ENCODE results near the gene NAXD.
"Not testable (repeated sequence)": the region's sequence is repeated elsewhere in the genome, so short reads cannot be mapped to it uniquely, and the experiment has no call there.

Gene NAXD

DNA sequence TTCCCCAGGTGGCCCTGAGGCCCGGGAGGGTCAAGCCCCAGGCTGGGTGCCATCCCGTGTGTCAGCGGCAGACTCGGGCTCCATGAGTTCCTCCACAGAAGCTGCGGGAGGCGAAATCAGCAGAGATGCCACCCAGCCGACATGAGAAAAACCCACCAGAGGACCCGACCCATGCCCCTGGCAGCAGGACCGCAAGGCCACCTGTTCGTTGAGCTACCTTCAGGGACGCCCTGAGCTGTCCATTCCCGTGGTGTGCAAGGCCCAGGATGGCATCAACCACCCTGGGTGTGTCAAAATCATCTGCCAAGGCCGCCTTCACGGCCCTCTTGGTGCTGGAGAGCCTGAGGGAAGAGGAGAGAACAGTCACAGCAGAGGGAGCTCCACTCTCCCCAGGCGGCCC is 30.4 kb downstream of the NAXD start:
- DNase-seq: no peak

DNA sequence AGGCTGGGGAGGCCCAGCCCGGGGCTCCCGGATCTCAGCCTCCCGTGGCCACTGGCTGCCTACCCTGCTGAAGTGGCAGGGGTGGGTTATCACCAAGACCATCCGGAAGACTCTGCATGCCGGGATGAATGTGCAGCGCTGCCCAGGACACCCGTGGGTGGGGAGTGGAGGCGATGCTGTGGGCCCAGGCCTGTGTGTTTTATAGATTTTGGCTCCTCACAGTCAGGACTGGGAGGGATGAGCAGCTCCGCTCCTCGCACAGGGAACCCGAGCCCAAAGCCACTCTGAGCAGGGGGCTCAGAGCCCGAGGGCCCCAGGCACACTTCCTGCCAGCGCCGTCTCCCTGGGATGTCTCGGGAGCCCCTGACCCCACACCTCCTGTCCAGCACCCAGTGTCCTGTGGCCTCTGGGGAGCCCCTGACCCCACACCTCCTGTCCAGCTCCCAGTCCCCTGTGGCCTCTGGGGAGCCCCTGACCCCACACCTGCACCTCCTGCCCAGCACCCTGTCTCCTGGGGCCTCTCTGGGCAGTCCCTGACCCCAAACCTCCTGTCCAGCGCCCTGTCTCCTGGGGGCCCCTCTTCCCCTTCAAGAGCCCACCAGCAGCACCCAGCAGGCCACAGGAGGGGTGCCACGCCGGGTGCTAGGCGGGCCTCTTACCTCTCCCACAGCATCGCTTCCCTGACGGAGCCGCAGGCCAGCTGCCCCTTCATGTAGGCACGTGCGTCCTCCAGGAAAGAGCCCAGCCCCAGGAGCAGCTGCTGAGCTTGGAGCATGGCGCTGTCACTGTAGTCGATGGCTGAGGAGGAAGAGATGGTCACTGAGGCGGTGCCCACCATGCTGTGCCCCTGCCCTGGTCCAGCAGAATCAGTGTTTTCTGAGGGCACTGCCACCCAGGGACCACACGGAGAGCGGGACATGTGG is 31.4 kb downstream of the NAXD start:
- no peak for DNase-seq

DNA sequence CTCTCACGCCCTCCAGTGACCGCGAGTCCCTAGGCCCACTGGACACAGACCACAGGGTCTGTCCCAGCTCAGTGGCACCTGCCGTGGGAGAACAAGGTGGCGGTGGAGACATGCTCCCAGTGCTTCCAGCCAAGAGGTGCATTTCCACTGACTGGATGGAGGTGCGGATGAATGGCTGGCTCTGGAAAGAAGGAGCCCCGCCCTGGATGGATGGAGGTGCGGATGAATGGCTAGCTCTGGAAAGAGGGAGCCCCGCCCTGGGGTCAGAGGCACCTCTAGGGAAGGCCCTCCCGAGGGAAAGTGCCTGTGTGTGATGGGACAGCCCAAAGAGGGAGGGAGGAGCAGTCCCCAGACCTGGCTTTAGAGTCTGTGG is 32.0 kb downstream of the NAXD start:
- DNase-seq: no peak

DNA sequence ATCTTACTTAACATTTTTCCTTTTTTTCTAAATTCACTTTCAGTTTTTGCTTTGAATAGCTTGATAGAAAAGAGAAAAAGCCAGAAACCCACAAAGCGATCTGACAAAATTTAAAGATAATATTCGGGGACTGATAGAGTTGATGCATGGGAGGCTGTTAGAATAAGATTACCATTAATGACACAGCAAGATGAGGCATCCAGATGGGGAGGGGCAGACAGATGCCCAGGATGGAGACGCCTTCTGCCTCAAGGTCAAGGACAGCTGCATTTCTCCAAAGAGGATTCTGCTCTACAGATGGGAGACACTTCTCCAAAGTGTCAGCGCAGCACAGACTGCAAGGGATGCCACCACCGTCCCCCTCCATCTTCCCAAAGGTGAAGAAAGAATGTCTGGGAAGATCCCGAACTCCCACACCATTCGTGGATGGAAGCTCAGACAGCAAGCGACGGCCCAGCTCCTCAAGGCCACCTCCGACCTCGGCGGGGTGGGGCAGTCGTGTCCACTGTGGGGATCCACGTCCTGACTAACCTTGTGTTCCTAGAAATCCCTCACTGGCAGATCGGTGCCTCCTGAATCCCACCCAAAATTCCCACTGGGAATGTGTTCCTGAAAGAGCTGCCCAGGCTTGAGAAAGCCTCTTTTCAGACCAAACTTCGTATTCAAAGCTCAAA is 32.9 kb downstream of the NAXD start:
- no peak for DNase-seq

DNA sequence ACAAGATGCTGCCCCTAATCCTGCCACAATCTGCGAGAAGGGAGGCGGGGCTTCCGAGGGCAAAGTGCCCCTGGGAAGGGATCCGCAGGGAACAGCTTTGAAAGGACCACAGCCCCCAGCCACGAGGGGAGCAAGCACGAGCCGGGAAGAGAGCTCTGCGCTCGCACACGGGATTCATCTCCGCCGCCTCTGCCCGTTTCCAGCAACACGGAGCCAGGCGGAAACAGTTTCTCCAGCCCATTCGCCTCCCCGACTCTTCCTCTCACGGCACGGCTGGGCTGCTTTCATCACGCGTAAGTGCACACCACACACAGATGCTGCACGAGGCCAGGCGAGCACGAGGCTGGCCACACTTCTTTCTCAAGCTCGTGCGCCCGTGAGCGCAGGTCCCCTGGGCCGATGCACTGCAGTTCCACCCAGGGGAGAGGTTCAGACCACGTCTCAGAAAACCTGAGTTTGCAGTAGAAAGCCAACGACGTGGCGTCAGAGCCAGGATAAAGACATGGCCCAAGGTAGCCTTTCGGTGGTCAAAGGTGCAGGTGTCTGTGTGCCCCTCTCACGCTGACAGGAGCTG is 33.6 kb downstream of the NAXD start:
- no peak for DNase-seq

DNA sequence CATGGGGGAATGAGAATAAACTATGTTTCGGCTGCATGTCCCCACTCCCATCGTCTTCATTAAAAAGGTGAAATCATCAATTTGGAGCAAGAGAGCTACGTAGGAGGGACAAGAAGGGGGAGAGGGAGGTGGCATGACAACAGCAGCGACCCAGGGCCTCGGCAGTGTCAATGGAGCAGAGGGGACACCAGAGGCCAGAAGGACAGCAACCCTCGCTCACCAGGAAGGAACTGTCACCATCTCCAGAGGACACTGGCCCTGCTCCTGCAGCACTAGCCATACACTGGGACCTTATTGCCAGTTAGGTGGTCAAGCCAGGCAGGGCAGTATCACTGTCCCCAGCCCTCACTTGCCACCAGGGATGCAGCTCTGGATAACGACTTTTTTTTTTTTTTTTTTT is 34.2 kb downstream of the NAXD start:
- no peak for DNase-seq

DNA sequence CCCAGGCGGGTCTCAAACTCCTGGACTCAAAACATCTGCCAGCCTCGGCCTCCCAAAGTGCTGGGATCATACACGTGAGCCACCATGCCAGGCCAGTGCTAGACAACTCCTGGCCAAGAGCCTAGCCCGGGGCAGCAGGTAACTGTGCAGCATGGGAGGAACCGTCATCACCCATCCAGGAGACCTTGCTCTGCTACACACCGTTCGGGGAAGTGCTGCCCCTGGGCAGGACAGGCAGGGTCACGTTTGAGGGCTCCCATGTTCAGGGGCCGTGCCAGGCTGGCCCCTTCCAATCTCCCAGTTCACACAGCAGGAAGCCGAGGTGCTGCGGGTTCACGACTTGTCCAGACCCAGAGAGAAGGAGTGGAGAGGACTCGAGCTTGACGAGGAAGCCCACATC is 35.1 kb downstream of the NAXD start:
- no peak for DNase-seq

DNA sequence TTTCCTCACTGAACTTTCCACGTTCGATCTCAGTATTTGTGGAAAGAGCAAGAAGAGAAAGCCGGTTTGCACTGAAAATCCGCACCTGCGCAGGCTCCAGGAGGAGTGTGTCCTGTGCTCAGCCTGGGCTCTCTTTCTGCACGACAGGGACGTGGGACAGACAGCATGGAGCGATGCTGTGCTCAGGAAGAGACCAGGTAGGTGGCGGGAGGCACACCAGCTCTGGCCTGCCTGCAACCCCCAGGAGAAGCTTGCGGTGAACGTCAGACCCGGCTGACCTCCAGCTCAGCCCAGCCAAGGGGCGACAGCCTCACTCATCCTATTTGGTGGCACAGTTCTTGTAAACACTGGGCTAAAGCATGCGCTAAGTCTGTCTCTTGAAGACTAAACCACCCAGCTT is 35.9 kb downstream of the NAXD start:
- no peak for DNase-seq

DNA sequence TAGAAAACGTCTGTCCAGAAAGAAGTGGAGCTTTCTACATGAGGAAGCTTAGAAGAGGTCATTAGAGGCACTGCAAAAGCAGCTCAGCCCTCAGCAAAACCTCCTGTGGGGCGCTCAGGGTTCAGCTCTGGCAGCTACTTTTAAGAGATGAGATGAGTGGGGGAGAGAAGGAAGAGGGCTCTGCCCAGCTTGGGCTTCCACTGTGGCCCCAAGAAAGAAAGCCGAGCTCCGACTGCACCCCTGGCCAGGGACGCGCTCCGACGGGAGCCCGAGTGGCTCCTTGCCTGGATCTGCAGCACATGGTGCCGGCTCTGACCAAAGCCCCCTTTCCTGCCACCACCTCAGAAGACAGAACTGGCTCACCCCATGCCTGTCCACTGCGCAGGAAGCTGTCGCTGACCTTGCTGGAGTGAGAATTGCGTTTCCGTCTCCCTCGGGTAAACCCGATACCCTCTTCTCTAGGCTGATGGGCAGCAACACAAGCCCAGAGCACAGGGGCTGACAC is 36.4 kb downstream of the NAXD start:
- DNase-seq: no peak

DNA sequence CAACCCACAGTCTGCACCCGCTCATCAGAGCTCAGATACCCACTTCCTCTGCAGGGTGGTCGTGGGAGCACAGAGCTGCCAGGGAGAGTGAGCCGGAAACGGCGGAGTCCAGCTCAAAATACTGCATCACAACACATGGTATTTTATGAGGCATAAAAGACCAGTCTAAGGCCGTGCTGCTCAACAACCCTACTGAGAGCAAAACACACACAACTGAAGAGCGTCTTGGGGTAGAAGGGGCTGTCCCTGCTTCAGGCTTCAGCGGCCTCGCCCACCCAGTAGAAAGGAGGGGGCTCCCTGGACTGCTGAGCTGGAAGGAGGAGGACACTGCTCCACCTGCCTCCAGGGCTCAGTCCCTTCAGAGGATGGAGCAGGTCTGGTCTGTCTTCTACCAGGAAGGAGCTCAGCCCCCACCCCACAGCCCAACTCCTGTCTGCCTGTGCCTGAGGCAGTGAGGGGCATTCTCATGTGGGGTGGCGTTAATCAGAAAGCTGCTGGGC is 36.9 kb downstream of the NAXD start:
- no peak for DNase-seq

DNA sequence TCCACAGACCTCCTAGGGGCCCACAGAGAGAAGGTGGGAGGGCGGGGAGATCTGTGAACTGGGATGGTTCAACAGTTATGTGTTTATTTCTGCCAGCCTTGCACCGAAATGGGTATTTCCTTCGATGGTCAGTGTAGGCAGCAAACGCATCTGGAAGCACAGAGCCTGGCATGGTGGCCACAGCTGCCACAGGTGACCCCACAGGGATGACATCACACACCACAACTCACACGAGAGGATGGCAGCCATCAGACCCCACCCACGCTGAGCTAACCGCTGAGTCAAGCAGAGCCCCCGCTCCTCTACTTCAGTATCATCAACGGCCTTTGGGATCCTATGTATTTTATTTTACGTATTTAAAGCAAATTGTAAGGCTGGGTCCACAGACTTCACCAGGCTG is 37.4 kb downstream of the NAXD start:
- DNase-seq: no peak

DNA sequence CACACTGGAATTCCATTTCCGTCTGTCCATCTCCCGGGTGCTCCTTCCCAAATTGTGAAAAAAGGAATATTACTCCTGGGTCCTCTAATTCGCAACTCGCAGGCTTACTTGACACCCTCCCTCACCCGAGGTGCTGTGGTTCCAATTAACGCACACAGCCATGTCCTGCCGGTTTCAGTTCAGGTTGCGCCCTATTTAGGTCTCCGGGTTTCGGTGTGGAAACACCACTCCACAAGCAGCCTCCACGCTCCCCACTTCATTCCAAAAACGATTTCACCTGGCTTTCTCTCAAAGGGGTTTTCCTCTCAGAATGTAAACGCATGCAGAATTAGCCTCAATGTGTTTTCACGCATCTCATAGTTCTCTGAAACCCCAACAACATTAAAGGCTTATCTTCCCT is 37.9 kb downstream of the NAXD start:
- DNase-seq: no peak

DNA sequence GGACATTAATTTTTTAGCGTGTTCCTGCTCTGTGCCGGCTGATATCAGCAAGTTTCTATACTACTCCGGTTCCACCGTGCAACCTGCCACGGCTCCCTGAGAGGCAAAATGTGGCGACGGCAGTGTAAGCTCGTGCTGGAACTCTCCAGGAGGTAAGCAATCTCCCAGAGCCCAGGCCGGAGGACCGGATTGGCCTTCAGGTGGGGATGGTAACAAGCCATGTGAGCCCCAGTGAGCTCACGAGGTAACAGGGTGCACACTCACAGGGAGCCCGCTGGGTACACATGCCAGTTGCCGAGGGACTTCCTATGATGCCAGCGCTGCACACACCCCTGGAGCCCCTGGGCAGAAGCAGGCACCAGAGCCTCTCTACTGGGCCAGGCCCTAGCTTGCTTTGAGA is 38.5 kb downstream of the NAXD start:
- no peak for DNase-seq

DNA sequence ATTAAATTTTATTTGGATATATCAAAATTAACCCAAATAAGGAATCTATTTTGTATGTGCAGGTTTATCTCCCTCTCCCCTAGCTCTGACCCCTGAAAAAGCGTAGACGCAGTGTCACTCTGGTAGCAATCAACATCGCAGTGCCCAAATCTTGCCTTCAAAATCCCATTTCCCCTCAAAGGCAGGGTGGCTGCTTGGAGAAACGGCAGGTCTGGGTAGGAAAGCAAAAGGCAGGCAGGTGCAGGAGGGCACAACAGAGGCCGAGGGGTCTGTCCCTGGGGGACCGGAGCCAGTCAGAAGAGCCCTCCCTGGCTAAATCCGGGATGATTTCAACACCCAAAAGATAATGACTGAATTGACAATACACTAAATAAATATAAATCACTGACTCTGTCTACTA is 41.9 kb downstream of the NAXD start:
- DNase-seq: no peak

DNA sequence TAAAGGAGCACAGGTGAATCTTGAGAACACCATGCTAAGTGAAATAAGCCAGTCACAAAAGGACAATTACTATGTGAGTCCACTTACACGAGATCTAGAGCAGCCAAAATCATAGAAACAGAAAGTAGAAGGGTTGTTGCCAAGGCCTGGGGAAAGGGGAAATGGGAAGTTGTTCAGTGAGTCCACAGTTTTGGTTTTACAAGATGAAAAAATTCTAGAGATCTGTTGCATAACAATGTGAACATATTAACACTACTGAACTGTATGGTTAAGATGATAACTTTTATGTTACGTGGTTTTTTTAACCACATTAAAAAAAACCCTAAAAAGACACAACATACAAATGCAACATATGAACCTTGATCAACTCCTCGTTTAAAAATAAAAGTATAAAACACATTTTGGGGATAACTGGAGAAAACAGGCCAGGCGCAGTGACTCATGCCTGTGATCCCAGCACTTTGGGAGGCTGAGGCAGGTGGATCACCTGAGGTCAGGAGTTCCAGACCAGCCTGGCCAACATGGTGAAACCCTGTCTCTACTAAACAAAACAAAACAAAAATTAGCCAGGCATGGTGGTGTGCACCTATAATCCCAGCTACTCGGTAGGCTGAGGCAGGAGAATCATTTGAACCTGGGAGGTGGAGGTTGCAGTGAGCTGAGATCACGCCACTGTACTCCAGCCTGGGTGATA is 43.0 kb downstream of the NAXD start:
- not testable (repeated sequence) for DNase-seq

DNA sequence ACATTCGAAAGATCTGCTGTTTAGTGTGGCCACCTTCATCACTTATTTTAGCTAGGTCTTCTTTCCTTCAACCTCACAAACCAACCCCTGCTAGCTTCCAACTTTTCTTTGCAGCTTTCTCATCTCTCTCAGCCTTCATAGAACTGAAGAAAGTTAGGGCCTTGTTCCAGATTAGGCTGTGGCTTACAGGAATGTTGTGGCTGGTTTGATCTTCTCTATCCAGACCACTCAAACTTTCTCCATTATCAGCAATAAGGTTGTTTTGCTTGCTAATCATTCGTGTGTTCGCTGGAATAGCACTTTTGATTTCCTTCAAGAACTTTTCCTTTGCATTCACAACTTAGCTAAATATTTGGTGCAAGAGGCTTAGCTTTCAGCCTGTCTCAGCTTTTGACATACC is 45.9 kb downstream of the NAXD start:
- DNase-seq: no peak

DNA sequence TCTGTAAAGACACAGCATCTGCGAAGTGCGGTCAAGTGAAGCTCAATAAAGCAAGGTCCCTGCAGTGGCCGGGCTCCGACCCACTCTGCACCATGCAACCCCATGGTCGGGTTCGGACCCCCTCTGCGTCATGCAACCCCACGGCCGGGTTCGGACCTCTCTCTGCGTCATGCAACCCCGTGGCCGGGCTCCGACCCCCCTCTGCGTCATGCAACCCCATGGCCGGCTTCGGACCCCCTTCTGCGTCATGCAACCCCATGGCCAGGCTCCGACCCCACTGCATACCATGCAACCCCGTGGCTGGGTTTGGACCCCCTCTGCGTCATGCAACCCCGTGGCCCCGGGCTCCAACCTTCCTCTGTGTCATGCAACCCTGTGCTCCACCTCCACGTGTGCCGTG is 46.7 kb downstream of the NAXD start:
- no peak for DNase-seq

DNA sequence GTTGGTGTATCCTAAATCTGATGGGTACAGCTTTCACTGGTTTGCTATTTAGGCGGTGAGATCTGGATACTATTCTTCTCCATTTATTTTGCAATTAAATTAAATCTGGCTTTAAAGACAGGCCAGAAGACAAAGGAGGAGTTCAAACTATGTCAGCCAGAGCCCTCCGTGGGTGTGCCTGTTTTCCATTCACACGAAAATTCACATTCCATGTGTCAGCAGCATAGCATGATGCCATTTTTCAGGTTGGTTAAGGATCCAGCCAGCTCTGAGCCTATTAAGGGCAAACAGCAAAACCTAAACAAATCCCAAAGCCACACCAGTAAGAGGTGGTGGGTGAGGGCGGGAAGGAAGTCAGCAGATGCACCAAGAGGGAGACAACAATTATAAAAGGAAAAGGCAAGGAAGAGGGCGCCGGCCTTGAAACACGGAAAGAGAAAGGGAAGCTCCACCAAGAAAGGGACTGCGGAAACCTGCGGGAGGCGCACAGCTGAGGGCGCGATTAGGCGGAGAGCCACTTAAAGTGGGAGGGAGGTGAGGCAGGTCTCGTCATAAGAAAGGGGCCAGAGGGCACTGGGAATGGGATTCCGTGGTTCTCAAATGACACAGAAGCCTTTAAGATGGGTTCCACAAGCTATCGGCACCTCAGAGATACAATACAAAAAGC is 47.6 kb downstream of the NAXD start:
- no peak for DNase-seq

DNA sequence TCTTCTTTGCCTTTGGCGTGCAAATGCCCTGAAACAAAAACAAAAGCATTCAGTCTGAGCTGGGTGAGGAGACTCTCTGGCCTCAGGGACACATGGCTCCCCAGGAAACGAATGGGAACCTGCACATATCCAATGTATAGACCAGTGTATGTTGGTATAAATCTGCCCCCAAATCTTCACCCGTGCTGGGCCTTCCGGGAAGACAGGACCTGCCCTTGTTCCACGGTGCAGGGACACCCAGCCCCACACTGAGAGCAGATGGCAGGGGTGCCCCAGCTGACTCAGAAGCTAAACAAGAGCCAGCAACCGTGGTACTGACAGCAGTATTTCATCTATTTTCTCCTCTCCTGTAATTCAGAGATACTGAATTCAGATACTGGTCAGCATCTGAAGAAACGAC is 48.1 kb downstream of the NAXD start:
- no peak for DNase-seq

DNA sequence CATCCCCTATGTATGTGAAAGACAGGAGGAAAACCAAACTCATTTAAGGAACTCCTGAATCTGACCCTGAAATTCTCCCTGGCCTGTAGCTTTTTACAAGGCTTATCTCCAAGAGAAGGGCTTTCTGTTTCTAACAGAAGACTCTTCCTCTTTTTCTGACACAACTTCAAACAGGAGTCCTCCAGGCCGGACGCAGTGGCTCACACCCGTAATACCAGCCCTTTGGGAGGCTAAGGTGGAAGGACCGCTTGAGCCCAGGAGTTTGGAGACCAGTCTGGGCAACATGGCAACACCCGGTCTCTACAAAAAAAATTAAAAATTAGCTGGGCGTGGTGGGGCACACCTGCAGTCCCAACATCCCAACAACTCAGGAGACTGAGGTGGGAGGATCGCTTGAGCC is 48.7 kb downstream of the NAXD start:
- DNase-seq: no peak

DNA sequence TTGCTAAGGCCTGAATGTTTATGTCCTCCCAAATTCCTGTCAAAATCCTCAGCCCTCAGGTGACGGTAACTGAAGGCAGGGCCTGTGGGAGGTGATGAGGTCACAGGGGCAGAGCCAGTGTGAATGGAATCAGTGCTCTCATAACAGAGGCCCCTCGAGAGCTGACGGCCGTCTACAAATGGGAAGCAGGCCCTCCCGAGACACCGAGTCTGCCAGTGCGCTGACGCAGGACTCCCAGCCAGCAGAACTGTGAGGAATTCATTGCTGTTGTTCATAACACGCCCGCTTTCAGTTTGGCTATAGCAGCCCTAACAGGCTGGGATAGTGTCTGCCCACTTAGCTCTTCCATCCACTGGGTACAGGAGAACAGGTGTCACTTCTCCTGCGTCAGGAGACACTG is 49.3 kb downstream of the NAXD start:
- DNase-seq: no peak

DNA sequence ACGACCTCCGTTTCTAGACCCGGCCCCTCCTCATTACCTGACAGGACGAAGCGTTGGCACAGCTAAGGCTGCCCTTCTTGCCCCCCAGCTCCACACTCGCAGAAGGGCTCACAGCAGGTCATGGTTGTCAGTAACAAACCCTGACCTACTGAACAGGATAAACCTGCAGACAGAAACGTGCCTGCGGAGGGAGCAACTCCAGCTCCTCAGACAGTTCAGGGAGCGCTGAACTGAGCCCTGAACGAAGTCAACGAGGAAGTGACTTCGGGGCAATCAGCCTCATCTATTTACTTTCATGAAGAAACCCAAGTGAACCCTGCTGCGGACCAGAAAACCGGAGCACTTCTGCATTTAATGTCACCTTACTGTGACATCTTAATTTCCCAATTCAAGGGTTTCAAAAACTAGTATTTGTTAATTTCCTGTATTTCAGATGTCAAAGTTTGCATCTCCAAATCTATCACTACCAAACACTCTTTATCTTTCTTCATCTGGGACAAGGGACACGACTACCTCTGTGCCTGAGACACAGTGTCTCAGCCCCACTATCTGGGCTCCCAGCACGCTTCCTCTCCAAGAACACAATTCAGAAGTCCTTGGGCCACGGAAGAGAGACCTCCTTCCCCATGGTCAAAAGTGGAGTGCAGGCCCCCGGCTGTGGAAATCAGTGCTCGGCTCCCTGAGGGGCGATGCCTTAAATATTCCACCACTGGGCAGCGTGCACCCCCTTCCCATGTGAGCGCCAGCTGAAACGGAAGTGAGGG is 50.3 kb downstream of the NAXD start:
- no peak for DNase-seq
